ENCODE measurements around the gene BTBD6. TPM values are rescaled to one million over a fixed set of nuclear protein-coding genes. Genes with fewer than 3 reads are reported as not detected.

Gene BTBD6
- total and polyA plus RNA-seq, 2 of the 8 experiments (the other 6 are each of a cell fraction or from before 2014, with no cell fraction given), result 10.1 to 10.2 TPM

- H3K14ac ChIP-seq (ENCODE audit: insufficient read length), result no peak overlapping the region
- H3K4ac ChIP-seq (replicated peaks; ENCODE audit: insufficient read length, low read depth, low read length), result no peak overlapping the region
- H2BK5ac ChIP-seq (ENCODE audit: low read depth, low read length), result no peak overlapping the region
- no peak overlapping the region for H3K9ac ChIP-seq (replicated peaks in 1 of 4; ENCODE audit: extremely low read depth in 1 of 4, low read depth in 3 of 4, low read length in 3 of 4)
- TF ChIP-seq RBBP5 (IDR thresholded peaks at IDR 0.05; ENCODE audit: borderline replicate concordance, low read depth, low read length) (no peak), TAF1 (IDR thresholded peaks at IDR 0.05; ENCODE audit: low read depth, low read length) (no peak), ATF2 (IDR thresholded peaks at IDR 0.05; ENCODE audit: low read length) (no peak)
- no peaks in the 10 kb centered on the region for H3K4me1 ChIP-seq (replicated peaks in 1 of 4; ENCODE audit: control insufficient read depth in 3 of 4, insufficient read depth in 4 of 4, low read length in 3 of 4)
- ChIA-PET POLR2A (ENCODE audit: partially characterized antibody) (no interaction called here), CTCF (ENCODE audit: partially characterized antibody) (no interaction called here)
- no peak overlapping the region for H3K27ac ChIP-seq (ENCODE audit: low read depth, low read length)
- no peak overlapping the region for H2BK20ac ChIP-seq (ENCODE audit: low read length)
- no peak overlapping the region; the same call in 1 of the 2 replicates for H4K8ac ChIP-seq (ENCODE audit: extremely low read depth, insufficient read depth, low read length)
- H3K4me2 ChIP-seq (ENCODE audit: insufficient read depth in 1 of 2, low read depth in 2 of 2, low read length in 2 of 2), result no peak overlapping the region
- H4K5ac ChIP-seq (ENCODE audit: insufficient read length, low read depth, low read length), result no peak overlapping the region
- no peaks in the 10 kb centered on the region for H3K79me2 ChIP-seq (ENCODE audit: control insufficient read depth in 1 of 2, insufficient read depth in 2 of 2, low read length in 2 of 2)
- H3K79me1 ChIP-seq (ENCODE audit: low read depth, low read length), result no peaks in the 10 kb centered on the region
- H2BK120ac ChIP-seq (replicated peaks; ENCODE audit: low read depth, low read length), result no peak overlapping the region
- H3K36me3 ChIP-seq (ENCODE audit: control insufficient read depth in 2 of 4, insufficient read depth in 4 of 4, low read length in 3 of 4), result no peaks in the 10 kb centered on the region; a peak in 3 of 8 replicates
- H3K56ac ChIP-seq (replicated peaks; ENCODE audit: insufficient read length, low read depth, low read length), result no peak overlapping the region
- H4K20me1 ChIP-seq (replicated peaks in 1 of 2; ENCODE audit: control insufficient read depth in 1 of 2, insufficient read depth in 2 of 2, low read length in 2 of 2), result peaks cover 0 to 9% of the 10 kb centered on the region in 2 experiments
- no peak overlapping the region for H2BK15ac ChIP-seq (ENCODE audit: low read length)
- no peak overlapping the region for H2AK5ac ChIP-seq (ENCODE audit: low read depth, low read length)
- no peak overlapping the region for H3K4me3 ChIP-seq (ENCODE audit: extremely low read depth in 1 of 4, insufficient read depth in 2 of 4, low read depth in 3 of 4, low read length in 4 of 4)
- H2BK12ac ChIP-seq (ENCODE audit: low read depth, low read length), result no peak overlapping the region
- no peak overlapping the region for H3K23ac ChIP-seq (ENCODE audit: insufficient read length)
- no peaks in the 10 kb centered on the region for H3K9me3 ChIP-seq (ENCODE audit: insufficient read depth in 2 of 2, low read depth in 1 of 2, low read length in 1 of 2)
- 92% methylated on average over 26 of the region's 27 CpGs; no CpG with 5 or more reads in 1 of the 2 experiments for WGBS, 2 experiments (ENCODE audit: extremely low coverage in 1 of 2, insufficient coverage in 1 of 2, insufficient read length in 1 of 2, insufficient replicate concordance in 2 of 2, low coverage in 1 of 2, low lambda C conversion rate in 2 of 2, missing lambda C conversion rate in 1 of 2)
- no peaks in the 10 kb centered on the region for H3K27me3 ChIP-seq (replicated peaks in 1 of 4; ENCODE audit: control insufficient read depth in 3 of 4, extremely low read depth in 1 of 4, insufficient read depth in 3 of 4, low read length in 3 of 4)
- no peak overlapping the region for H2AFZ ChIP-seq (ENCODE audit: low read length)
- peaks cover 2% of the 10 kb centered on the region; the same call in 1 of the 2 replicates for H3K23me2 ChIP-seq (ENCODE audit: low read depth, low read length)
- DNase-seq (ENCODE audit: low read depth in 1 of 2, low spot score in 2 of 2) (no peak), FAIRE-seq (no peak)
- no peak overlapping the region for H4K91ac ChIP-seq (replicated peaks; ENCODE audit: insufficient read length, low read length)
- no peak overlapping the region; the same call in 1 of the 2 replicates for H3K18ac ChIP-seq (ENCODE audit: extremely low read depth, low read length)
These were observed 26.6 kb upstream of the BTBD6 start for GRCh38 chr14:105221598-105222178.

Measured in H1 (cell line).